Mesenchymal stem cell (in vitro differentiated cells and primary cell): Measurements from ENCODE around the gene FGGY.

ENCODE experiments used
- DNase-seq: peaks from one replicate; pipeline ENCODE4 v3.0.0-alpha.2; 2013
- H2AFZ ChIP-seq: one replicate; pipeline ENCODE4 v1.6.1; 2013; ENCODE audit warnings: low read depth, mild to moderate bottlenecking, control low read depth, inconsistent platforms, low read length, moderate library complexity
- H2AK5ac ChIP-seq: 2 replicates; pipeline ENCODE4 v1.6.1; 2013; ENCODE audit warnings: low read length, moderate library complexity, mild to moderate bottlenecking, inconsistent platforms; ENCODE audit not compliant: severe bottlenecking
- H2BK120ac ChIP-seq: one replicate; pipeline ENCODE4 v1.6.1; 2013; ENCODE audit warnings: low read depth, mild to moderate bottlenecking, inconsistent platforms, low read length, moderate library complexity
- H2BK12ac ChIP-seq, 2 experiments: one replicate each; pipeline ENCODE4 v1.6.1; 2013; ENCODE audit warnings: inconsistent platforms in 2 of 2, low read length in 2 of 2, mild to moderate bottlenecking in 2 of 2, moderate library complexity in 2 of 2, control low read depth in 1 of 2
- H2BK15ac ChIP-seq: one replicate; pipeline ENCODE4 v1.6.1; 2013; ENCODE audit warnings: mild to moderate bottlenecking, low read depth, inconsistent platforms; ENCODE audit not compliant: poor library complexity, severe bottlenecking
- H2BK5ac ChIP-seq: 2 replicates; pipeline ENCODE4 v1.6.1; 2013; ENCODE audit warnings: low read depth, mild to moderate bottlenecking, low read length, control low read depth, inconsistent platforms; ENCODE audit not compliant: poor library complexity, severe bottlenecking
- H3K14ac ChIP-seq, 2 experiments: one replicate each; pipeline ENCODE4 v1.6.1; 2013; ENCODE audit warnings: inconsistent platforms in 2 of 2, low read length in 2 of 2, control low read depth in 1 of 2, mild to moderate bottlenecking in 1 of 2, moderate library complexity in 1 of 2
- H3K18ac ChIP-seq, 2 experiments: one replicate each; pipeline ENCODE4 v1.6.1; 2013; ENCODE audit warnings: inconsistent platforms in 2 of 2, low read length in 2 of 2, control low read depth in 1 of 2, low read depth in 1 of 2, mild to moderate bottlenecking in 1 of 2
- H3K23ac ChIP-seq, 2 experiments: one replicate each; pipeline ENCODE4 v1.6.1; 2013; ENCODE audit warnings: inconsistent platforms in 2 of 2, low read length in 2 of 2, mild to moderate bottlenecking in 2 of 2, moderate library complexity in 2 of 2, control low read depth in 1 of 2
- H3K27ac ChIP-seq: 2 replicates; pipeline ENCODE4 v1.5.1; 2013; ENCODE audit warnings: mild to moderate bottlenecking, moderate library complexity, low read length, control low read depth, inconsistent platforms; ENCODE audit not compliant: poor library complexity, severe bottlenecking
- H3K27me3 ChIP-seq, 2 experiments: 2 replicates each; pipeline versions ENCODE4 v1.6.1 to v1.7.0; 2013; ENCODE audit warnings: low read length in 2 of 2, mild to moderate bottlenecking in 2 of 2, moderate library complexity in 2 of 2, control low read depth in 1 of 2, inconsistent platforms in 1 of 2; ENCODE audit not compliant: control insufficient read depth in 1 of 2, insufficient read depth in 1 of 2
- H3K36me3 ChIP-seq, 2 experiments: 2 replicates each; pipeline versions ENCODE4 v1.6.1 to v1.7.0; 2013; ENCODE audit warnings: low read length in 2 of 2, control low read depth in 1 of 2, inconsistent platforms in 1 of 2, low read depth in 1 of 2, mild to moderate bottlenecking in 1 of 2; ENCODE audit not compliant: insufficient read depth in 2 of 2, control insufficient read depth in 1 of 2
- H3K4ac ChIP-seq, 2 experiments: one replicate each; pipeline ENCODE4 v1.6.1; 2013; ENCODE audit warnings: inconsistent platforms in 2 of 2, low read length in 2 of 2, mild to moderate bottlenecking in 2 of 2, moderate library complexity in 2 of 2, control low read depth in 1 of 2, low read depth in 1 of 2
- H3K4me1 ChIP-seq: 2 replicates; pipeline ENCODE4 v1.6.1; 2013; ENCODE audit warnings: low read depth, low read length, control low read depth; ENCODE audit not compliant: control insufficient read depth, insufficient read depth
- H3K4me2 ChIP-seq: 2 replicates; pipeline ENCODE4 v1.6.1; 2013; ENCODE audit warnings: low read length, mild to moderate bottlenecking, inconsistent platforms; ENCODE audit not compliant: poor library complexity, severe bottlenecking
- H3K4me3 ChIP-seq, 2 experiments: 2 replicates each; pipeline versions ENCODE4 v1.5.1 to v1.7.0; 2013; ENCODE audit warnings: low read length in 2 of 2, mild to moderate bottlenecking in 2 of 2, control low read depth in 1 of 2, low read depth in 1 of 2; ENCODE audit not compliant: insufficient read depth in 1 of 2
- H3K79me1 ChIP-seq: replicated peaks from 2 replicates; pipeline ENCODE4 v1.6.1; 2013; ENCODE audit warnings: mild to moderate bottlenecking, control low read depth, low read length, inconsistent platforms; ENCODE audit not compliant: poor library complexity, severe bottlenecking
- H3K9ac ChIP-seq: 2 replicates; pipeline ENCODE4 v1.7.0; 2013; ENCODE audit warnings: mild to moderate bottlenecking, low read length, moderate library complexity
- H3K9me3 ChIP-seq: 2 replicates; pipeline ENCODE4 v1.7.0; 2013; ENCODE audit warnings: mild to moderate bottlenecking, low read length; ENCODE audit not compliant: control insufficient read depth
- H4K8ac ChIP-seq: one replicate; pipeline ENCODE4 v1.6.1; 2013; ENCODE audit warnings: inconsistent platforms, mild to moderate bottlenecking, low read length, moderate library complexity
- H4K91ac ChIP-seq: one replicate; pipeline ENCODE4 v1.6.1; 2013; ENCODE audit warnings: mild to moderate bottlenecking, low read length, inconsistent platforms
- WGBS: methylation state at CpG from one replicate; pipeline ENCODE4 v1.1.7; 2013; ENCODE audit warnings: mixed read lengths; 5-methylcytosine and 5-hydroxymethylcytosine counted together

Gene FGGY

DNA sequence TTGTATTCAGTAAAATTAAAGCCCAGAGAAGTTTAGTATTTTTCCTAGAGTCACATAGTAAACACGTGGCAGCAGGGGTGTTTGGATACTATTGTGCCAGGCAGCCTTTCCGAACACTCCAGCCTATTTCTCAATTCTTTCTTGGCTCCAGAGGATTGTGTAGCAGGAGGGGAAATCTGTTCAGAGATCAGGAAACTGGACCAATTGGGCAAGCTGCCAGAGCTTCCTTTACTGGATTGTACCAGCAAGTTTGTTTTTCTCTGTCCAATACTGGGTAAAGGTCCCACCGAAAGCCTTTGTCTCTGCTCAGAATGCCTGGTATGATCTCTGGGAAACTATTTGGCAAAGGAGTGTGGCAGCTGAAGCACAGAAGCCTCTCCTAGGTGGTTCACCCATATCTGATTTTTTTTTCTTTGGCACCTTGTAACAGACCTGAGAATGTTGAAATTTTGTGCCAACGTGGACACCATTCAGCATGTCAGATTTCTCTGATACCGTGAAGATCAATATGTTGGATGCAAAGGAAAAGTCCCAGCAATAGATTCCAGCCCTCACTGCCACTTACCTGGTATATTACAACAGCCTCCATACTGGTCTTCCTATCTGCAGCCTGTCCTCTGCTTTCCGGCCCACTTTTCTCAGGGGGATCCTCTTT is 126.2 kb downstream of the FGGY start:
- Histone ChIP-seq H3K79me1 (peaks cover 2% of the 10 kb centered on the region), H2BK15ac (no peak overlapping the region), H2AFZ (no peak overlapping the region), H3K14ac (no peak overlapping the region), H4K91ac (no peak overlapping the region), H2AK5ac (no peak overlapping the region), H3K9ac (peak overlapping the region; percentile 30), H2BK12ac (no peak overlapping the region), H2BK5ac (no peak overlapping the region), H3K4me3 (no peak overlapping the region), H3K18ac (no peak overlapping the region), H3K36me3 (no peaks in the 10 kb centered on the region), H3K4ac (no peak overlapping the region), H4K8ac (no peak overlapping the region), H3K4me1 (peaks cover 6% of the 10 kb centered on the region), H3K4me2 (no peak overlapping the region), H3K27ac (no peak overlapping the region), H2BK120ac (no peak overlapping the region), H3K27me3 (no peaks in the 10 kb centered on the region), H3K9me3 (no peaks in the 10 kb centered on the region), H3K23ac (no peak overlapping the region)
- no peak for DNase-seq
- 86% methylated on average over 5 of the region's 6 CpGs for WGBS

DNA sequence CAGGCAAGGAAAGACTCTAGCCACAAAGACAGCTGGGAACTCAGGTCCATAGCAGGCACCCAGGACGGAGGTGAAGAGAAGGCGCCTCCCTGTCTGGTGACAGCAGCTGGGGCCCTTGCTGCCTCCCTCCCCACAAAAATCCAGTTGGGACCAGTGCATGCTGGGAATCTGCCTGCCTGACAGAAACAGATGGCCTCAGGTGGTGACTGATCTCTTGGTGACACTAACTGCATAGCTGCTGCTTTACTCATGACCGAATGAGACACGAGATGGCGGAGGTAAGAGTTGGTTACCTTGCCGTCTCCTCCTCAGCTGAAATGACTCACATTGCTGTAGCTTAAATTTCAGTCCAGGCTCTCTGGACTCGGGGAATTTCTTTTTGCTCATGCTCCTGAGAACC is 130.3 kb downstream of the FGGY start:
- H3K79me1 ChIP-seq: no peaks in the 10 kb centered on the region
- H4K91ac ChIP-seq: peak overlapping the region; percentile 73
- no peak overlapping the region for H3K23ac ChIP-seq
- peak overlapping the region; percentile 47 for H4K8ac ChIP-seq
- H2AK5ac ChIP-seq: no peak overlapping the region
- peak overlapping the region in 1 of 2 experiments; percentile 6 for H3K4ac ChIP-seq
- no peaks in the 10 kb centered on the region for H3K9me3 ChIP-seq
- H2BK5ac ChIP-seq: no peak overlapping the region
- no peak overlapping the region for H2BK120ac ChIP-seq
- H3K36me3 ChIP-seq: no peaks in the 10 kb centered on the region
- peak overlapping the region; percentile 8 for H3K27ac ChIP-seq
- H2BK12ac ChIP-seq: no peak overlapping the region
- H3K14ac ChIP-seq: no peak overlapping the region
- no peak overlapping the region for H3K4me2 ChIP-seq
- no peak overlapping the region for H3K4me3 ChIP-seq
- H3K4me1 ChIP-seq: peaks cover 7% of the 10 kb centered on the region
- no peak overlapping the region for H2AFZ ChIP-seq
- H2BK15ac ChIP-seq: no peak overlapping the region
- H3K9ac ChIP-seq: no peak overlapping the region
- H3K27me3 ChIP-seq: no peaks in the 10 kb centered on the region
- no peak for DNase-seq
- 80% methylated on average over 7 of the region's 7 CpGs for WGBS
- H3K18ac ChIP-seq: no peak overlapping the region

GRCh38 chr1:59427784-59428183 is 130.9 kb downstream of the FGGY start:
- Histone ChIP-seq H2AK5ac (no peak overlapping the region), H3K27ac (no peak overlapping the region), H4K8ac (no peak overlapping the region), H3K4ac (no peak overlapping the region), H3K4me1 (peaks cover 7% of the 10 kb centered on the region), H3K18ac (no peak overlapping the region), H2BK12ac (no peak overlapping the region), H3K9ac (no peak overlapping the region), H3K23ac (no peak overlapping the region), H3K9me3 (no peaks in the 10 kb centered on the region), H4K91ac (no peak overlapping the region), H3K4me2 (no peak overlapping the region), H3K14ac (no peak overlapping the region), H2BK15ac (no peak overlapping the region), H3K4me3 (no peak overlapping the region), H2BK120ac (no peak overlapping the region), H3K36me3 (no peaks in the 10 kb centered on the region), H3K79me1 (no peaks in the 10 kb centered on the region), H2BK5ac (no peak overlapping the region), H2AFZ (no peak overlapping the region), H3K27me3 (no peaks in the 10 kb centered on the region)
- no peak for DNase-seq

DNA sequence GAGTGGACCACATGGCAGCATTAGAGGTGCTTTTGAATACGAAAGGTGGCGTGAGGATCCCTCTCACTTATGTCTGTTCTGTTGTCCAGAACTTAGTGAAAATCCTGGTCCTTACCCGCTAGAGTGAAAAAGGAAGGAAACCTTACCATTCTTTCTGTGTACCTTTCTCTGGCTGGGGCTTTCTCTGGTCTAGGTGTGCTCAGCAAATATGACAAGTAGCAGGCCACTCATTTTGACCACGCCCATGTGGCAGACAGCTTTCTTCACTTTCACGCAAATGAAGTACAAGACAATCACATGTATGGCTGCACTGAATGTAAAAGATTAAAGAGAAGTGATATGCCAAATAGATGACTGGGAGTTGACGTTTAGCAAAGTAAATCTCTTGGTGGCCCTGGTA is 131.9 kb downstream of the FGGY start:
- Histone ChIP-seq H3K79me1 (no peaks in the 10 kb centered on the region), H4K91ac (no peak overlapping the region), H2AFZ (no peak overlapping the region), H3K4me1 (peaks cover 11% of the 10 kb centered on the region), H2BK15ac (no peak overlapping the region), H2BK120ac (peak overlapping the region; percentile 11), H3K36me3 (no peaks in the 10 kb centered on the region), H3K23ac (no peak overlapping the region), H4K8ac (no peak overlapping the region), H2AK5ac (peak overlapping the region; percentile 53), H3K4me3 (no peak overlapping the region), H3K27ac (no peak overlapping the region), H3K4me2 (no peak overlapping the region), H3K14ac (no peak overlapping the region), H2BK5ac (no peak overlapping the region), H2BK12ac (no peak overlapping the region), H3K18ac (no peak overlapping the region), H3K4ac (no peak overlapping the region), H3K9ac (no peak overlapping the region), H3K9me3 (no peaks in the 10 kb centered on the region), H3K27me3 (no peaks in the 10 kb centered on the region)
- WGBS: 94% methylated on average over 6 of the region's 6 CpGs
- DNase-seq: no peak
